Uterus (tissue), 2 donors: ENCODE results near the gene AP1AR.

Source experiments
- POLR2A ChIP-seq, 2 donors: fragments of 450-650 bp; IDR thresholded peaks; one replicate each; pipeline ENCODE4 v1.6.1; 2016; ENCODE audit warnings: antibody characterized with exemption in 2 of 2, mild to moderate bottlenecking in 1 of 2, moderate library complexity in 1 of 2
- TF ChIP-seq, protein P1 (sequence below), 4 experiments: fragments of 200-600 bp in 2 of 4; fragments of 450-650 bp in 2 of 4; sonication (generic) in 2 of 4; IDR thresholded peaks; one replicate each; pipeline ENCODE4 v1.5.1; 2016 to 2019; ENCODE audit warnings: antibody characterized with exemption in 4 of 4, mild to moderate bottlenecking in 2 of 4, moderate library complexity in 1 of 4

DNA sequence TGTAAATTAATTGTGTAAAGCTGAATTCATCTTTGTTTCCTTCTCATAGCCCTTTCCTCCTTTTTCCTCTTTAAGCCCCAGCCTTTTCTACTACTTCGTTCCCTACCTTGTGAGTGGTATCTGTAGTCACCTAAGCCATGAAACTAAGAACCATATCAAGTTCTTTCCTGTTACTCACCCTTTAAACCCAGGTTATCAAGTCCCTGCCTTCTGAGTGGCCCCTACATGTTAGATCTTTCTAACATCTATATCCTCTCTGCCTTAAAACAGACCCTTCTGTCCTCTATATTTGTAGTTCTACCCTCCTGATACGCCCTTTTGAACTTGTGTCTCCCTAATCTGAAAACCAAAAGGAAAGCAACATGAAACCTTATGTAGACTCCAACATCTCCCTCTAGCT, 7.2 kb downstream of the AP1AR start:
- TF ChIP-seq POLR2A (IDR thresholded peaks at IDR 0.05) = no peak
- TF ChIP-seq, protein P1, sequence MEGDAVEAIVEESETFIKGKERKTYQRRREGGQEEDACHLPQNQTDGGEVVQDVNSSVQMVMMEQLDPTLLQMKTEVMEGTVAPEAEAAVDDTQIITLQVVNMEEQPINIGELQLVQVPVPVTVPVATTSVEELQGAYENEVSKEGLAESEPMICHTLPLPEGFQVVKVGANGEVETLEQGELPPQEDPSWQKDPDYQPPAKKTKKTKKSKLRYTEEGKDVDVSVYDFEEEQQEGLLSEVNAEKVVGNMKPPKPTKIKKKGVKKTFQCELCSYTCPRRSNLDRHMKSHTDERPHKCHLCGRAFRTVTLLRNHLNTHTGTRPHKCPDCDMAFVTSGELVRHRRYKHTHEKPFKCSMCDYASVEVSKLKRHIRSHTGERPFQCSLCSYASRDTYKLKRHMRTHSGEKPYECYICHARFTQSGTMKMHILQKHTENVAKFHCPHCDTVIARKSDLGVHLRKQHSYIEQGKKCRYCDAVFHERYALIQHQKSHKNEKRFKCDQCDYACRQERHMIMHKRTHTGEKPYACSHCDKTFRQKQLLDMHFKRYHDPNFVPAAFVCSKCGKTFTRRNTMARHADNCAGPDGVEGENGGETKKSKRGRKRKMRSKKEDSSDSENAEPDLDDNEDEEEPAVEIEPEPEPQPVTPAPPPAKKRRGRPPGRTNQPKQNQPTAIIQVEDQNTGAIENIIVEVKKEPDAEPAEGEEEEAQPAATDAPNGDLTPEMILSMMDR (IDR thresholded peaks at IDR 0.05) = no peak
